CD1c-positive myeloid dendritic cell (primary cell): ENCODE results near the gene C21orf91.
"Not testable (repeated sequence)": the region's sequence is repeated elsewhere in the genome, so short reads cannot be mapped to it uniquely, and the experiment has no call there.

Experiments used
- DNase-seq: peaks from one replicate; pipeline ENCODE4 v3.0.0-alpha.2; 2016; ENCODE audit errors: extremely low spot score

Gene C21orf91

DNA sequence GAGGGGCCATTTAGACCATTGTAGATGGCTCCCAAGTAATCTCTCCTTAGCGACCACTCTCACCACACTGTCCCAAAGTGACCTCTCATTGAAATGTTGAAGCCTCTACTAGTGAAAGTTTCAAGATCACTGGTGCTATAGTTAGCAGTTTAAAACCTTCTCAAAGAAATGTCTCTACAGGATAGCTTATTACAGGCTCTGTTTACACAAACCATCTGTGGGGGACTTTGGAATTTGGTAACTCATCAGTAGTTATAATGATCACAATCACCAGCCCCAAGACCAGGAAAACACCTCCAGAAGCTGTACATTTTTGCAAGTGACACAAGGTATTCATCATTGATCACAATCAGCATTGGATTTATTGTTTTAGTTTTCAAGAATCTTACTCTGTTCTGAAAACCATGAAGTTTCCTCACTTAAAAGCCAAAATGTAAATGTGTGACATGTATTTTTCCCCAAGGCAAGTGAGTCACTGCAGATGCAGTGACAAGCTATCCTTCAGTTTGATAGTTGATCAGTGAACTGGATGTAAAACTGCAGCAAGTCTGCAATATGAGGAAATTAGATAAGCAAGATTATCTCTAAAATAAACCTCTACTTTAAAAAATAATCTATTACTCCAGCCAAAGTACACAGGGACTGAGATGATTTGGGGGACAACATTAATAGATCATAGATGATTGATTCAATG, 41.9 kb downstream of the C21orf91 start:
- DNase-seq: no peak

DNA sequence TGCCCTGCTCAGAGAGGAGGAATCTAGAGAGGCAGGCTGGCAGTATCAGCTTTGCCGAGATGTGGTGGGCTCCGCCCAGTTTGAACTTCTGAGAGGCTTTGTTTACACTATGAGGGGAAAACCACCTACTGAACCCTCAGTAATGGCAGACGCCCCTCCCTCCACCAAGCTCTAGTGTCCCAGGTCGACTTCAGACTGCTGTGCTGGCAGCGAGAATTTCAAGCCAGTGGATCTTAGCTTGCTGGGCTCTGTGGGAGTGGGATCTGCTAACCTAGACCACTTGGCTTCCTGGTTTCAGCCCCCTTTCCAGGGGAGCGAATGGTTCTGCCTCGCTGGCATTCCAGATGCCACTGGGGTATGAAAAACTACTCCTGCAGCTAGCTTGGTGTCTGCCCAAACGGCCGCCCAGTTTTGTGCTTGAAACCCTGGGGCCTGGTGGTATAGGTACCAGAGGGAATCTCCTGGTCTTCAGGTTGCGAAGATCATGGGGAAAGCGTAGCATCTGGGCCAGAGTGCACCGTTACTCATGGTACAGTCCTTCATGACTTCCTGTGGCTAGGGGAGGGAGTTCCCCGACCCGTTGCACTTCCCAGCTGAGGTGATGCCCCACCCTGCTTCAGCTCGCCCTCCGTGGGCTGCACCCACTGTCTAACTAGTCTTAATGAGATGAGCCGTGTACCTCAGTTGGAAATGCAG, 43.6 kb downstream of the C21orf91 start:
- peak; percentile 50 for DNase-seq

DNA sequence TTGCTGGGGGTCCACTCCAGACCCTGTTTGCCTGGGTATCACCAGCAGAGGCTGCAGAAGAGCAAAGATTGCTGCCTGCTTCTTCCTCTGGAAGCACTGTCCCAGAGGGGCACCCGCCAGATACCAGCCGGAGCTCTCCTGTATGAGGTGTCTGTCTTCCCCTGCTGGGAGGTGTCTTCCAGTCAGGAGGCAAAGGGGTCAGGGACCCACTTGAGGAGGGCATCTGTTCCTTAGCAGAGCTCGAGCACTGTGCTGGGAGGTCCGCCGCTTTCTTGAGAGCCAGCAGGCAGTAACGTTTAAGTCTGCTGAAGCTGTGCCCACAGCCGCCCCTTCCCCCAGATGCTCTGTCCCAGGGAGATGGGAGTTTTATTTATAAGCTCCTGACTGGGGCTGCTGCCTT, 44.1 kb downstream of the C21orf91 start:
- DNase-seq: not testable (repeated sequence)

DNA sequence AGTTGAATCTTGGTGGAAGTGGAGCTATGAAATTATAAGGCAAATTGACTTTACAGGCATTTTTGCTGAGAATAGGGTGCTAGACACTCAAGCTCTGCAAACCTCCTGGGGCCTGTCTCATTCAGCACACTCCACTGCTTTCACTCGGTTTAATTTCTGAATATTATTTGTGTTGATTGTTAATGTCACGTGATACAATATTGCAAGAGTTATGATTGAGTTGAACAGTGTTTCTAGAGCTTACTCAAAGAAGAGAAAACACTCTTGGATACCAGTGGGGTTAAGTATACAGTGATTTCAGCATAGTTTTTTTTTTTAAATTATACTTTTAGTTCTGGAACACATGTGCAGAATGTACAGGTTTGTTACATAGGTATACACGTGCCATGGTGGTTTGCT, 49.7 kb downstream of the C21orf91 start:
- DNase-seq: no peak

DNA sequence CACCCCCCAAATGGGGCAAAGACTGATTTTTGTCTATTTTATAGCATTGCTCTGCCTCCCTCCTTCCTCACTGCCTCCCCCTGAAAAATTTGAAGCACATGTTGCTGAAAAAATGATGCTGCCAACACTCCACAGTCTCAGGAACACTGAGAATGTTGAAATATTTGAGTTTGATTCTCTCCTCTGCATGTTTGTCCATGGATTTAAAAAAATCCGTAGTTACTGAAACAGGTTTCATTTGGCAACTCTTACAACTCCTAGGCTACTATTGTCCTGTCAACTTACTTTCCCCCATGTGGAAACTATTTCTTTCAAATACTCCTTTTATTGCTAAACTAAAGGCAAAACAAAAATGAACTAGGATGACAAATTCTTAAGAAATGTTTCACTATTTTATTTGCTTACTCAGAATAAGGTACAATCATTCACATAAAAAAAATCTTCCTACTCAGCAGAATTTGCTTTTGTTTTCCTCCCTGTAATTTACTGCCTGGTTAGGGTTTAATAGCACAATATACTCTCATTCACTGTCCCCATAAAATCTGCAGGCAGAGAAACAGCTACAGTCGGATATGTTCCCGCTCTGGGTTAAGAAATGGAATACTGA, 50.2 kb downstream of the C21orf91 start:
- no peak for DNase-seq

DNA sequence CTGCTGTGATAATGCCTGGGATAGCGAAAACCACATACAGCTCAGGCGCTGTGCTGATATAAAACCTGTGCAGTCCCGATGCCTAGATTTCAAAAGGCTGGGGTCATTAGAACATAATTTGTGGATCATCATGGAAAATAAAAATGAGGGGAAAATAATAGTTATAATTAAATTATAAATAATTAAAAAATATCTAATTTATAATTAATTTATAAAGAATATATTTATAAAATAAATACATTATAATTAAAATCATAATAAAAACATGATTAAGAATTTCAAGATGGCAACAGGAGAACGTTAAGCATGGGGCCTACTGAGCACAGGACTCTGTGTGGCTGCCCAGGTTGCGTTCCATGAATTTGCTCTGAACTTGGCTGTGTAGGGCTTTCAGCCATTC, 53.9 kb downstream of the C21orf91 start:
- DNase-seq: no peak

DNA sequence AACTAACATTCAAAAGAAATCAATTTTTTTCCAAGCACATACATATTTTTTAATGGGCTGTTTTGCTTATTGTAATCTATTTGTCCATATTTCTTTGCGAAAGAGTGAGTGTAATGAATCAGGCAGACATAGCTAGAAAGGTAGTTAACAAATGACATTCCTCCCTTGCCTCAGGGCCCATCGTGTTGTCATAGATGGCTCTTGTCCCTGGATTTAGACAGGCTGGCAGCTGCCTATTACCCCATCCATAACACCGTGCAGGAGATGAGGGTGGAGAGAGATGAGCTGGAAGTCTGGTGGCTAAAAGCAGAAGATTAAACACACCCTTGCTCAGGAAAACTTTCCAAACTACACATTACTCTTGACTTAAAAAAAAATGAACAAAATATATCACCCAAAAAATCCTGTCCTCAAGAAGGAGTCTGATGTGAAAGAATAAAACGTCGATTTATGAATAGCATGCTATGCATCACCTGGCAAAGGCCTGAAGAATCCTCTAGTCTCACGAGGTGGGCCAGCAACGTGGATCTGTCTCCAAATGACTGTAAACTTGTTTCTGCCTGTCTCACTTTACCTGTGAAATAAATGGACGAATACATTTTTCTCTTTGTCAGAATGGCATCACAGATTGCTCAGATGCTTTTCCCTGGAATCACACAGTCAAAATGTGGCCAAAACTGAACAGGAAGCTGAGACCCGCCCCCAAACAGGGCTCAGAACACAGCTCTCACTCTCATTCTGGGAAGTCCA, 55.7 kb downstream of the C21orf91 start:
- DNase-seq: no peak

DNA sequence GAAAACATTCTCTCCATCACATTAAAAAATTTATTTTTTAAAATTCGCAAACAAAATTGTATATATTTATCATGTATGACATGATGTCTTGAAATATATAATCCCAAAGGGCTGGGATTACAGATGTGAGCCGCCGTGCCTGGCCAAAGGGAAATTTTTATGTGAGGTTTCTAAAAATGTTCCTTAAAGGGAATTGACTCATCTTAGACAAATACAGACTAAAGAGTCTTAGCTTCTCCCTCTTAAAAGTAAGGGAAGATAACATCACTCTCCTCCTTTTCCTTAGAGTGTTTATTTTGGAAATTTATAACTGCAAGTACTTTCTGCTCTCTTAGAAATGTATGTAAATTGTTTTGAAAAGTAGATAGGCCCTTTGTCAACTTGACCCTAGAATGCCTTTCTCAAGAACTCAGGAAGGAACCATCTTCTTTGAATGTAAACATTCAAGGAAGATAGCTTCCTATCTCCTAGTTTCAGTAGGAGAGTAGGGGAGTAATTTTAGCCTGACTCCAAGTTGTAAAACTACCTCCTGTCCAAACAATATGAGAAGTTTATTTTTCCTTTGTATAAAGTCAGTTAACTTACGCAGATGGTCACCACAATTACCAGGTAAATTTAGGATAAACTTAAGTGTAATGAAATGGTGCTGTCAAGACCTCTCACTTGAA, 59.5 kb downstream of the C21orf91 start:
- DNase-seq: no peak

DNA sequence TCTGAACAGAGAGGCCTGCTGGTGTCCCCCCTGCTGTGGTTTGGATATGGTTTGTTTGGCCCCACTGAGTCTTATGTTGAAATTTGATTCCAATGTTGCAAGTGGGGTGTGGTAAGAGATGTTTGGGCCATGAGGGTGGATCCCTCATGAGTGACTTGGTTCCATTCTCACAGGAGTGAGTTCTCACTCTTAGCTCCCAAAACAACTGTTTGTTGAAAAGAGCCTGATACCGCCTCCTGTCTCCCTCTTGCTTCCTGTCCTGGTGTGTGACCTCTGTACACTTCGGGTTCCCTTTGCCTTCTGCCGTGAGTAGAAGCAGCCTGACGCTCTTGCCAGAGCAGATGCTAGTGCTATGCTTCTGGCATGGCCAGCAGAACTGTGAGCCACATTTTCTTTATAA, 60.5 kb downstream of the C21orf91 start:
- no peak for DNase-seq

DNA sequence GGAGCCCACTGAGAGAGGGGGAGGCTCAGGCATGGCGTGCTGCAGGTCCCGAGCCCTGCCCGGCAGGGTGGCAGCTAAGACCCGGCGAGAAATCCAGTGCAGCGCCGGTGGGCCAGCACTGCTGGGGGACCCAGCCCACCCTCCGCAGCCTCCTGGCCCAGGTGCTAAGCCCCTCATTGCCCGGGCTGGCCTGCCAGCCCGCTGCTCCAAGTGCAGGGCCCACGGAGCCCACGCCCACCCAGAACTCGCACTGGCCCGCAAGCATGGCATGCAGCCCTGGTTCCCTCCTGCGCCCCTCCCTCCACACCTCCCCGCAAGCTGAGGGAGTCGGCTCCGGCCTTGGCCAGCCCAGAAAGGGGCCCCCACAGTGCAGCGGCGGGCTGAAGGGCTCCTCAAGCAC, 61.5 kb downstream of the C21orf91 start:
- DNase-seq: no peak

DNA sequence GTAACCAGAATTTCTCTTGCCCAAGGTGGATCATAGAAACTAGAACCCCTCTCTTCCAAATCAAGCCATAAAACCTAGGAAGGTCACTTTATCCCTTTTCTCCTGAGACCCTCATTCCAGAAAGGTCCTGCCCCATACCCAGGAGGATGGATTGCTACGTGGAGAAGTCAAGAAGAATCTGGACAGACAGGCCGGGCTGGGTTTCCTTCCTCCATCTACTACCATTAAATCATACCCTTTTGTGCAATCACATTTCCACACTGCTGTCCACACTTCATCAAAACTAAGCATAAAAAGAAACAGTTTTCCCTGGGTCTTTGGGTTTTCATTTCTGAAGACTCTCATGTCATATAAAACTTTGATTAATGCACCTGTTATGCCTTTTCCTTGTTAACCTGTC, 65.4 kb downstream of the C21orf91 start:
- no peak for DNase-seq

DNA sequence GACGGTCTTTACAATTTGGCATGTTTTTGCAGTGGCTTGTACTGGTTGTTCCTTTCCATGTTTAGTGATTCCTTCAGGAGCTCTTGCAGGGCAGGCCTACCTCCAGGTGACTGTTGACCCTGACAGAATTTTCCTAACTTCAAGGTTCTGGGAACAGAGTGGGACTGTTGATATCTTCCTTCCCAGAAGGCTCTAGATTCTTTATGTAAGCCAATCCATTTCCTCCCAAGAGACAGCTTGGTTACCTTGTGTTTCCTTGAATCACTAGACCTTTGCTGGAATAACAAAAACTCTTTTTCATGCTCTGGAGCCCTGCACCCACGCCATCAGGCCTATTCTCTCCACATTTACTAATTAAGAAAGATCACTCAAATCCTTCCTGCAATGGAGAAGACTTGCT, 67.0 kb downstream of the C21orf91 start:
- DNase-seq: no peak

DNA sequence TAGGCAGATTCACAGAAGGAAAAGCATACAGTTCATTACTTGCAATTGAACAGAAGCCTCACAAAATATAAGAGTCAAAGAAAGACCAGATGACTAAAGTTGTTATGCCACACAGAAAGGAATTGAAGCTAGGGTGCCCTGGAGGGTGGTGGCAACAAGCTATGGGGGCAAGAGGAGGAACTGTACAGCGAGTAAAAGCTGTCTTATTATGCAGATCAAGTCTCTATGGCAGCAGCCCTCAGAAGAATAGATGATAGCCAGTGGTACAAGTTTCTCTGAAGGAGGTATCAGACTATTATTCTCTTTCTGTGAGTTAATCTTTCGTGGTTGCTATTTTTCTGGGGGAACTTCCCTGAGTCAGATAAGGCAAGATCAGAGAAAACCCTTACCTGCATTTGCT, 72.2 kb downstream of the C21orf91 start:
- no peak for DNase-seq

DNA sequence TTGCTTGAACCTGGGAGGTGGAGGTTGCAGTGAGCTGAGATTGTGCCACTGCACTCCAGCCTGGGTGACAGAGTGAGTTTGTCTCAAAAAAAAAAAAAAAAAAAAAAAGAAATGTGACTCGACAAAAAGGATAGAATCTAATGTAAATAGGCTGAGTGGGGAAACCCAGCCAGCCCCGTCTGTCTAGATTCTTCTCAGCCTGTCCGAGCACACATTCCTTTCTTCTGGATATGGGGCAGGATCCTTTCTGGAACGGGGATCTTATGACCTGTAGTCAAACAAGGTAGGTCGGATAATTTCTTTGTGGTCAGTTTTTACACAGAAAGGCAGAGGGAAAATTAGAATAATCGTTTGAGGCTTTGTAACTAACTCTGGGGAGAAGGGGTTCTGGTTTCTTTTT, 74.1 kb downstream of the C21orf91 start:
- no peak for DNase-seq

DNA sequence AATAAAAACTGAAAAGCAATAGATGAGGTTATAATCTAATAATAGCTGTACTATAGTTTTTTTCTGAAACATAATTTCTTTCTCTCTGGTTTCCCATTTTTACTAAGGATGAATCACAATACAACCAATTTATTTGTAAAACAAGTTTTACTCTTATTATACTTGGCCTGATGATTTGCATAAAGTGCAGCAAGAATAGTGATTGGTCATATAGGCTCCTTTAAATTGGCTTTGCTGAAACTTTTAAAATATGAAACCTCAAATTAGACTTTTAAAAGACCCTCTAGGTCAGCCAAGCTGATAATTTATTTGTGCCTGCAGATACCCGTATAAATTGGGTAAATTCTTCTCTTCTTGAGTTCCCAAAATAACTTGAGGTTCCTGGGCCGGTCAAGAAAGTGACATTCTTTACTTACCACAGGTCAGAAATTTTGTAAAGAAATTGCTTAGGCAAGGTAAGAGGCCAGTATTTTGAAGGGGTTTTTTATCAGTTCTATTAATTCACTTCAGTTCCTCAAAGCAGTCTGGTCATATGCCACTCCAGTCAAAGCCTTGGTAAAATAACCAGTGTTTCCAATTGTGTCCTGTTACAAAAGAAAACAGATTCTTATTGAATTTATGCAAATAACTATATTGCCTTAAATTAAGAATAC, 76.1 kb downstream of the C21orf91 start:
- DNase-seq: no peak

DNA sequence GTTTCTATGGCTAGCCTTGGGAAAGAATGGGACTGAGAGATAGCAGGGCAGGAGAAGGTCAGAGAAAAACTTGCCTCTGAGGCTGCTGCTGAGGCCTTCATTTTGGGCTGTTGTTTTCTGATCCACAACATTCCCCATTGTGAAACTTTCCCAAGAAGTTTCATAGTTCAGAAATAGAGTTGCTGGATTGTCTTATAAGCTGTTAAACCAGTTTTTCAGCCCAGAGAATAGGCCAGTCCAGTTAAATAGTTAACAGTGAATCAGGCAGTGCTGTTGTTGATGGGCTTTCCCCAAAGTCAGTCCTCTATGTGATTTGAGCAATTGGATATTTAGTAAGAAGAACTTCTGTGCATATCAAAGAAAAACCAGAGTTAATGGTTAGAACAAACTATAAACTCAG, 77.0 kb downstream of the C21orf91 start:
- no peak for DNase-seq
